Peyer's patch (tissue), 4 donors: ENCODE data around the gene FRMPD4.
"Not testable (repeated sequence)": the region's sequence is repeated elsewhere in the genome, so short reads cannot be mapped to it uniquely, and the experiment has no call there.

Experiments used
- CTCF ChIP-seq, 6 experiments: fragments of 450-650 bp in 4 of 6; fragments of 200-600 bp in 2 of 6; sonication (generic) in 1 of 6; IDR thresholded peaks; one replicate each; pipeline ENCODE4 v1.5.1; 2017 to 2019; ENCODE audit warnings: antibody characterized with exemption in 6 of 6, mild to moderate bottlenecking in 3 of 6, moderate library complexity in 1 of 6
- POLR2A ChIP-seq, 2 donors: fragments of 450-650 bp; IDR thresholded peaks; one replicate each; pipeline ENCODE4 v1.5.1; 2017; ENCODE audit warnings: antibody characterized with exemption in 2 of 2, mild to moderate bottlenecking in 2 of 2, moderate library complexity in 2 of 2

GRCh38 chrX:12538096-12538495, 399.8 kb downstream of the FRMPD4 start:
- not testable (repeated sequence) for TF ChIP-seq CTCF, POLR2A (IDR thresholded peaks at IDR 0.05)
